Measurements from ENCODE around the gene FAM180B. TPM values are rescaled to one million over a fixed set of nuclear protein-coding genes. Genes with fewer than 3 reads are reported as not detected.
"Not testable (repeated sequence)": the region's sequence is repeated elsewhere in the genome, so short reads cannot be mapped to it uniquely, and the experiment has no call there.

Gene FAM180B
- total RNA-seq, 1 experiment from 2014 or later: not detected

- no peak for DNase-seq (ENCODE audit: low read depth)
Observed at GRCh38 chr11:47595029-47595428, 8.6 kb downstream of the FAM180B start.

- no peak for DNase-seq (ENCODE audit: low read depth)
Observed at GRCh38 chr11:47595967-47596366, 9.5 kb downstream of the FAM180B start.

GRCh38 chr11:47599902-47600301, 13.4 kb downstream of the FAM180B start:
- no peak for DNase-seq (ENCODE audit: low read depth)

- no peak for DNase-seq (ENCODE audit: low read depth)
Observed at GRCh38 chr11:47603295-47603694, 16.8 kb downstream of the FAM180B start.

- no peak for DNase-seq (ENCODE audit: low read depth)
Observed at GRCh38 chr11:47605921-47606320, 19.4 kb downstream of the FAM180B start.

- no peak for DNase-seq (ENCODE audit: low read depth)
Observed at GRCh38 chr11:47606731-47607130, 20.3 kb downstream of the FAM180B start.

GRCh38 chr11:47607380-47607779, 20.9 kb downstream of the FAM180B start:
- DNase-seq (ENCODE audit: low read depth): peak; percentile 55

GRCh38 chr11:47609675-47610074, 23.2 kb downstream of the FAM180B start:
- DNase-seq (ENCODE audit: low read depth): no peak

GRCh38 chr11:47611348-47611794, 24.9 kb downstream of the FAM180B start:
- no peak for DNase-seq (ENCODE audit: low read depth)

- no peak for DNase-seq (ENCODE audit: low read depth)
Observed at GRCh38 chr11:47615249-47615648, 28.8 kb downstream of the FAM180B start.

GRCh38 chr11:47616726-47617416, 30.4 kb downstream of the FAM180B start:
- peak; percentile 68 for DNase-seq (ENCODE audit: low read depth)

GRCh38 chr11:47617417-47617809, 30.9 kb downstream of the FAM180B start:
- DNase-seq (ENCODE audit: low read depth): peak; percentile 82

GRCh38 chr11:47620836-47621378, 34.4 kb downstream of the FAM180B start:
- no peak for DNase-seq (ENCODE audit: low read depth)

GRCh38 chr11:47626234-47626633, 39.8 kb downstream of the FAM180B start:
- DNase-seq (ENCODE audit: low read depth): no peak

- no peak for DNase-seq (ENCODE audit: low read depth)
Observed at GRCh38 chr11:47628026-47628425, 41.5 kb downstream of the FAM180B start.

GRCh38 chr11:47631473-47631872, 45.0 kb downstream of the FAM180B start:
- DNase-seq (ENCODE audit: low read depth): peak; percentile 42

GRCh38 chr11:47636331-47636730, 49.9 kb downstream of the FAM180B start:
- DNase-seq (ENCODE audit: low read depth): not testable (repeated sequence)

Other genes starting within 250 kb of the FAM180B start
- not detected in 2 replicates for gene MYBPC3, start 234.0 kb upstream of the FAM180B start, total RNA-seq (2014; rRNA removed; shearing (Covaris generic))
- not detected in 2 replicates for gene SPI1, start 208.1 kb upstream of the FAM180B start, total RNA-seq (2014; rRNA removed; shearing (Covaris generic))
- gene SLC39A13, start 178.1 kb upstream of the FAM180B start, total RNA-seq (2014; rRNA removed; shearing (Covaris generic)): 23.2 and 43.9 TPM in 2 replicates
- gene PSMC3, start 160.2 kb upstream of the FAM180B start, total RNA-seq (2014; rRNA removed; shearing (Covaris generic)): 283 and 294 TPM in 2 replicates
- not detected in 2 replicates for gene RAPSN, start 137.5 kb upstream of the FAM180B start, total RNA-seq (2014; rRNA removed; shearing (Covaris generic))
- 50.0 and 73.1 TPM in 2 replicates for gene CELF1, start 33.5 kb upstream of the FAM180B start, total RNA-seq (2014; rRNA removed; shearing (Covaris generic))
- gene PTPMT1, start 21.1 kb upstream of the FAM180B start, total RNA-seq (2014; rRNA removed; shearing (Covaris generic)): 183 and 234 TPM in 2 replicates
- gene KBTBD4, start 7.7 kb upstream of the FAM180B start, total RNA-seq (2014; rRNA removed; shearing (Covaris generic)): 26.0 and 35.4 TPM in 2 replicates
- gene NDUFS3, start 7.6 kb upstream of the FAM180B start, total RNA-seq (2014; rRNA removed; shearing (Covaris generic)): 85.7 and 108 TPM in 2 replicates
- 0.10 TPM in 1 of 2 replicates, not detected in the other for gene C1QTNF4, start 7.7 kb downstream of the FAM180B start, total RNA-seq (2014; rRNA removed; shearing (Covaris generic))
- gene MTCH2, start 55.9 kb downstream of the FAM180B start, total RNA-seq (2014; rRNA removed; shearing (Covaris generic)): 138 and 204 TPM in 2 replicates
- 1.2 and 2.5 TPM in 2 replicates for gene AGBL2, start 128.7 kb downstream of the FAM180B start, total RNA-seq (2014; rRNA removed; shearing (Covaris generic))
- 23.4 and 36.5 TPM in 2 replicates for gene FNBP4, start 180.7 kb downstream of the FAM180B start, total RNA-seq (2014; rRNA removed; shearing (Covaris generic))